Stimulated activated CD4-positive, alpha-beta T cell treated with anti-CD3 and anti-CD28 coated beads, Interleukin-4, amount 100 ng/mL, for 24 hours (primary cell): ENCODE results near the gene SCYGR7.
A peak's percentile ranks its signal among the peaks of the same experiment; 100 is the strongest.

Experiments used
- DNase-seq: peaks from one replicate; pipeline ENCODE4 v3.0.0-alpha.2; 2020

Gene SCYGR7

DNA sequence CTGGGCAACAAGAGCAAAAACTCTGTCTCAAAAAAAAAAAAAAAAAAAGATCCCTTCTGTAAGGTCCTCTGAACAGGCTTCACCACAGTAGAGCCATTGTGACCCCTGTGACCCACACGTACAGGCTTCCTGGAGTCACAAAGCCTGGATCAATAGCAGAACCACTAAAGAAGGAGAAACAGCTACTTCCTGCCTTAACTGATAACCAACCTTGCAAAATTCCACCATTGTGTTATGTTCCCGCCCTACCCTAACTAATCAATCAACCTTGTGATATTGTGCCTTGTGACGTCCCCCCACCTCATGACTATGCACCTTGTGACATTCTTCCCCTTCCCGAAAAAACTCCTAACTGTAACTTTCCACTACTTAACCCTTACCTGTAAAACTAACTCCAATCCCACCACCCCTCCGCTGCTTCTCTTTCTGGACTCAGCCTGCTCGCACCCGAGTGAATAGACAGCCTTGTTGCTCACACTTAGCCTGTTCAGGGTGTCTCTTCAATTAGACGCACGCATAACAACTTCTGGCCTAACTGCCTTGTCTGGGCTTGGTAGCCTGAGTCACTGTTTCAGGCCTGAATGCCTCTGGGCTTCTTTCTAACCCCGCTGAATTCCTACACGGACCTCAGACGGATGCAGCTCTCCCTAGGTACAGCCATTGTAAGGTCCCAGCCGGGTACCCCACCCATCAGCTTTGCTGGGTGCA is 31.4 kb downstream of the SCYGR7 start:
- DNase-seq = no peak

- DNase-seq = no peak
These were observed 33.8 kb downstream of the SCYGR7 start for GRCh38 chr2:227761740-227762476.

DNA sequence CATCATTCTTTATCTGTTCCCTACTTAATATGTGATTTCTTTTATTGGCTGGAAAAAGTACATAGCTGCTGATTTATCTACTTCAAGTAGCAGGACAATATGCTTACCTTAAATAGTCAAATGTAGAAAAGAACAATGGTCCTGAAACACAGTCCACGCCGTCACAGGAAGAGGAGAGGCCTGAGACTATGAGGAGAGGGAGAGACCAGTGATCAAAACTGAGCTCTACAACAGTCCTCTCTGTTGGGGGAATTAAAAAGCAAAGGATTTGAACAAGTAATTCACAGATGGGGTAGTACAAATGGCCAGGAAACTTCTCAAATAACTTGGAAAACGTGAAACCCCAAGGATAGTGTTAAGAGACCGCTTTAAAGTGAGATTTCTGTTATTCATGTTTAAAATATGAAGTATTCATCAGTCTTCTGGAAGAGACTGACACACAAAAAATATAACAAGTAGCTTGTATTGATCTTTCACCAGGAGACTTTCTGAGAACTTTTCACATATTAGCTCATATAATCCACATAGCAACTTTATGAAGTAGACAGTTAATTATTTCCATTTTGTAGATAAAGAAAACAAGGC is 37.7 kb downstream of the SCYGR7 start:
- no peak for DNase-seq

DNA sequence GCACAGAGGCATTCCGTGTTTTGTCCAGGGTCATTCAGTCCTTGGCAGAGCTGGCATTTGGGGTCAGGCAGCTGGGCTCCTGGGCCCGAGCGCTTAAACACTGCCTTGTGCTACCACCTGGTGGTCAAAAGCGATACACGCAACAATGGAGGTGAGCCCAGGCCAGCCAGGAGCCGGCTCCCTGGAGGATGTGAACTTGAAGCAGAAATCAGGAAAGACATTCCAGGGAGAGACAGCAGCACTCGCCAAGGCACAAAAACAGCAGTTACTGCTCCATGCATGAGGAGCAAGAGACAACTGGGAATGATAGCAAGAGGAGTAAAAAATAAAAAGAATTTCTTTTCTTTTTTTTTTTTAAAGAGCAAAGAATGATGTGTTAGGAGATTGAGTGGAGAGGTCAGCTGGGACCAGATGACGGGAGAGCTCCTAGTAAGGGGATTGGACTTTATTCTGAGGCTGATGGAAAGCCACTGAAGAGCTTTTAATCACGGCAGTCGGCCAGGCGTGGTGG is 38.3 kb downstream of the SCYGR7 start:
- DNase-seq = peak; percentile 70

DNA sequence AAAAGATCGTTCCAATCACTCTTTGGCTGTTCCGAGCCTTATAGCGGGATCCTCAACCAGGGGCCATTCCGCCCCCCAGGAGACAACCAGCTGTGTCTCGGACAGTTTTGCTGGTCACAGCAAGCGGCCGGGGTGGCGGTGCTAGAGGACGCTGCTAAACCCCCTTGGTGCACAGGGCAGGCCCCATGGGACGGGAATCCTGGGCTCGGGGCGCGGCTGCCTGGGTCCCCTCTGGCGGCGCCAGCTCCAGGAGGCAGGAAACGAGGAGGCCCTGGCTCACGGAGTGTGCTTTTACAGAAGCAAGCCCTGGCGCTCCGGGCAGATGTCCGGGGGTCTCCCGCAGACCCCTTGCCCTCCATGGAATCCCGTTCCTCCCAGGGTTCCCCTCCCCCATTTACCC is 39.7 kb downstream of the SCYGR7 start:
- no peak for DNase-seq

DNA sequence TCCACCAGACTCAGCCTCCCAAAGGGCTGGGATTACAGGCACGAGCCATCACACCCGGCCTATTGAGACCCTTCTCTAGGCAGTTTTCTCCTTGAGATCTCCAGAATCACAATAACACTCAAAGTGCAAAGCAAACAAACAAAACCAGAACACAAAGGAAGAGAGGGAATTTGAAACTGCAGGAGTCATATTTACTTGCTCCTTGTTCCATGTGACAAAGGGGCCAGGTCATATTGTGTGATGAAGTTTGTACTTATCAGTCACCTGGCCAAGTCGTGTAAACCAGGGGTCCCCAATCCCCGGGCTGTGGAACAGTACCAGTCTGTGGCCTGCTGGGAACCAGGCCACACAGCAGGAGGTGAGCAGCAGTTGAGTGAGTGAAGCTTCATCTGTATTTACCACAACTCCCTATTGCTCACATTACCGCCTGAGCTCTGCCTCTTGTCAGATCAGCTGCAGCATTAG is 44.1 kb downstream of the SCYGR7 start:
- DNase-seq = no peak

GRCh38 chr2:227772932-227773331 is 44.8 kb downstream of the SCYGR7 start:
- DNase-seq = no peak

DNA sequence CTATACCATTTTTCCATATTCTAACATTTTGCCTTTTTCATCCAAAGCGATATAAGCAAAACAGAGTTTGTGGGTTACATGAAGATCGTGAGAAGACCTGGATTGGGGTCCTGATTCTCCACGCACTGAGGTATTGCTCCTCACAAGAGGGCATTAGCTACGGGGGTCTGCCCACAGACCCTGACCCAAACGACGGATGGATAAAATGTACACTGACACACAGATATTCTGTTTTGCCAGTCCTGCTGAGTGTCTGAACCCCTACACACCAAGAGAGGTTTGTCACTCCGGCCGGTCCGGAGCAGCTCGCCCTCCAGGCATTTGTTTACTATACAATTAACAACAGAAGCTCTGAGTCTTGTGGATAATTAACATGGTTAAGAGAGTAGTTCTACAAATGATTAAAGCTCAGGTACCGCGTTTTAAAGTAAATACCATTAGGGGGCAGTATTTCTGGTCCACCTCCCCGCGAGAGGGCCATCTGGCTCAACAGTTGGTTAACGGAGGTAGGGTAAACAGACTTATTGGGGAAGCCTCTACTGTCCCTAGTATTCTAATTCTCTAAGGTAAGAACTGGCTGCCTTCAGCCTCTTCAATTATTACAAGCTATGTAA is 46.0 kb downstream of the SCYGR7 start:
- no peak for DNase-seq

DNA sequence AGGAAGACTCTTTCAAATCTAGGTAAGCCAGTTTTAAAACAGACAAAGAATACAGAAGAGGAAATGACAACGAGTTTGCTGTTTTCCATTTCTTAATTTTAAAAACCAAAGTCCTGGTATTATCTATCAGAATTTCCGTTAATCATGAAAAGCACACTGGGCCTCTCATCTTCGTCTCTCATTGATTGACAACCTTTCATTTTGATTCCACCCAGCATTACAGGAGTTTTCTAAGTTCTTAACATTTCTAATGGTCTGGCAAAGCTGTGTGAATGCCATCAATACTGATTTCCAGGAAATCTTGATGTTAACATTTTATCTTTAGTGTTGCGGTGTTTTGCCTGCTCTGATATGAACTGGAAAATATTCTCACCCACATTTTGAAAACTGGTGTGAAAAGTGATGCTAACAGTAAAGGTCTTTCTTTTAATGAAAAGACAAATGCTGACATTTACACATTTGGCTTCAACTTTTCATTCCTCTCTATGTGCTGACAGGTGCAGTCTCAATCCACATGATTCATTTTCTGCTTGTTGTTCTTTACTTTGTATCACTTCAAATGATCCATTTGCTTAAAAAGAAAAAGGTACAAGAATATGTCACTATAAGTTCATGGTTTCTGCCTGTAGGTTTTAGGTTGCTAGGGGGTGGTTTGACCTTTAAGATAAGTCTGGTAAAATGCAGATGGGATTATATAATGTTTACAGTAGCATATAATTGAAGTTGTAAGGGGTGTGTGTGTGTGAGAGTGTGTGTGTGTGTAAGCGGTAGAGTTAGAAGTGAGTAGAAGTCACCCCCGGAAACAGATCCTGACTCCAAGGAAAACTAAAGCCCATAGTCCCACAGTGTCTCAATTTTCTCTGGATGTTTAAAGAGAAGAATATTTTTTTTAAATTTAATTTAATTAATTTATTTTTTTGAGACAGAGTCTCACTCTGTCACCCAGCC is 47.0 kb downstream of the SCYGR7 start:
- no peak for DNase-seq
